ENCODE measurements around the gene DNAJB4. TPM values are rescaled to one million over a fixed set of nuclear protein-coding genes. Genes with fewer than 3 reads are reported as not detected.

The DNAJB4 gene
- total and polyA plus RNA-seq, 2 of the 13 experiments (the other 11 are each of a cell fraction or from before 2014, with no cell fraction given), result 4.4 to 18.6 TPM

GRCh38 chr1:77977989-77978292, 26.8 kb upstream of the DNAJB4 start:
- FAIRE-seq, result no peak
- Histone ChIP-seq H3K36me3 (replicated peaks in 1 of 2; ENCODE audit: control insufficient read depth in 1 of 2, insufficient read depth in 2 of 2, low read length in 2 of 2) (peaks cover 2 to 4% of the 10 kb centered on the region in 2 experiments; a peak in 4 of 5 replicates), H3K4me3 (replicated peaks in 1 of 3; ENCODE audit: insufficient read depth in 1 of 3, low read depth in 2 of 3, low read length in 3 of 3) (peak overlapping the region; percentile 79 to 100 (median 90)), H2AFZ (ENCODE audit: low read length) (no peak overlapping the region), H3K9ac (ENCODE audit: insufficient read depth, low read depth, low read length) (peak overlapping the region; percentile 100), H3K27me3 (ENCODE audit: control insufficient read depth in 1 of 2, insufficient read depth in 2 of 2, low read length in 2 of 2) (no peaks in the 10 kb centered on the region; a peak in 1 of 5 replicates), H3K4me1 (ENCODE audit: insufficient read depth, low read length) (peaks cover 55% of the 10 kb centered on the region), H3K27ac (ENCODE audit: extremely low read length, insufficient read depth, low read length) (peak overlapping the region; percentile 99), H3K4me2 (ENCODE audit: low read depth, low read length) (peak overlapping the region; percentile 90), H3K9me3 (ENCODE audit: low read length) (no peaks in the 10 kb centered on the region), H4K20me1 (ENCODE audit: insufficient read depth, low read length) (peaks cover 52% of the 10 kb centered on the region), H3K79me2 (ENCODE audit: insufficient read depth, low read length) (peaks cover 85% of the 10 kb centered on the region)
- no TSS peak for BruUV-seq (replicated peaks)
- POLR2A ChIA-PET, result interaction anchor here (1.2 to 5.3 kb wide), 6 partner anchors 13 to 117 kb away, joined by 4 to 161 read pairs (median 11); partner anchors contain the start of genes DNAJB4, GIPC2 and NEXN
- CTCF ChIA-PET (ENCODE audit: low intra/inter-chr PET ratio, low total read pairs), result no interaction called here
- no peak for DNase-seq (ENCODE audit: low spot score)
- in situ Hi-C loops (cut with HindIII; ENCODE audit: extremely low pct_ligation_motif_present, low pct_unique_long_range_greater_than_20kb) (loop anchor here (10.0 kb wide), 1 partner anchor 137 kb away; no protein-coding TSS in a partner anchor), intact Hi-C loops (cut with micrococcal nuclease; ENCODE audit: unreplicated experiment) (no loop called here)
- ATAC-seq, result no peak
- 0% methylated on average over 5 of the region's 5 CpGs for WGBS (ENCODE audit: low lambda C conversion rate)
- no peak for TF ChIP-seq ZNF34 (CRISPR knock-in tag; IDR thresholded peaks at IDR 0.05; ENCODE audit: borderline replicate concordance)
- TF ChIP-seq ZNF264 (CRISPR knock-in tag; IDR thresholded peaks at IDR 0.05), result no peak
- no peak for TF ChIP-seq ZNF337 (CRISPR knock-in tag; IDR thresholded peaks at IDR 0.05; ENCODE audit: borderline replicate concordance, low read depth)
- no peak for TF ChIP-seq FOXO4 (CRISPR knock-in tag; conservative IDR thresholded peaks at IDR 0.05)
- TF ChIP-seq ZSCAN29 (CRISPR knock-in tag; conservative IDR thresholded peaks at IDR 0.05), result no peak
- TF ChIP-seq THYN1 (CRISPR knock-in tag; IDR thresholded peaks at IDR 0.05; ENCODE audit: borderline replicate concordance, low read depth), result no peak
- 0 out of 2 replicates have a peak, but pooled peaks have one; percentile 18 for TF ChIP-seq ZBTB21 (CRISPR knock-in tag; IDR thresholded peaks at IDR 0.05)
- no peak for TF ChIP-seq SRSF1 (optimal IDR thresholded peaks at IDR 0.05; ENCODE audit: low read depth, low read length)
- TF ChIP-seq ZBTB38 (CRISPR knock-in tag; IDR thresholded peaks at IDR 0.05), result no peak
- no peak for TF ChIP-seq HOXA3 (CRISPR knock-in tag; IDR thresholded peaks at IDR 0.05)
- no peak for TF ChIP-seq ZFP36 (IDR thresholded peaks at IDR 0.05; ENCODE audit: borderline replicate concordance, low read depth, low read length, partially characterized antibody)
- TF ChIP-seq SMAD1 (CRISPR knock-in tag; IDR thresholded peaks at IDR 0.05; ENCODE audit: borderline replicate concordance, low read depth), result no peak
- no peak for TF ChIP-seq ZC3H4 (CRISPR knock-in tag; IDR thresholded peaks at IDR 0.05; ENCODE audit: borderline replicate concordance)
- no peak for TF ChIP-seq SSRP1 (CRISPR knock-in tag; IDR thresholded peaks at IDR 0.05)
- no peak for TF ChIP-seq CREB1 (IDR thresholded peaks at IDR 0.05)
- TF ChIP-seq CREB1 (CRISPR knock-in tag; IDR thresholded peaks at IDR 0.05), result peak; percentile 55
- no peak for TF ChIP-seq MLX (CRISPR knock-in tag; IDR thresholded peaks at IDR 0.05)
- TF ChIP-seq PPARG (CRISPR knock-in tag; conservative IDR thresholded peaks at IDR 0.05), result 0 out of 2 replicates have a peak, but pooled peaks have one; percentile 13
- no peak for TF ChIP-seq ZNF788 (CRISPR knock-in tag; IDR thresholded peaks at IDR 0.05; ENCODE audit: borderline replicate concordance)
- TF ChIP-seq NBN (conservative IDR thresholded peaks at IDR 0.05), result no peak
- no peak for TF ChIP-seq PTBP1 (IDR thresholded peaks at IDR 0.05; ENCODE audit: low read depth, low read length, poor library complexity, severe bottlenecking)
- TF ChIP-seq HNF4G (IDR thresholded peaks at IDR 0.05; ENCODE audit: borderline replicate concordance, low read depth, low read length), result no peak
- no peak for TF ChIP-seq HNF4G (CRISPR knock-in tag; IDR thresholded peaks at IDR 0.05; ENCODE audit: borderline replicate concordance, low read depth)
- no peak for TF ChIP-seq KDM1A (CRISPR knock-in tag; IDR thresholded peaks at IDR 0.05)
- no peak for TF ChIP-seq DBP (CRISPR knock-in tag; IDR thresholded peaks at IDR 0.05; ENCODE audit: not compliant biosample characterization)
